DMS 273 treated with DMSO at 0.1 percent for 48 hours (cell line): Measurements from ENCODE around the gene SIL1.
A peak's percentile ranks its signal among the peaks of the same experiment; 100 is the strongest.
"Not testable (repeated sequence)": the region's sequence is repeated elsewhere in the genome, so short reads cannot be mapped to it uniquely, and the experiment has no call there.

Experiments
- DNase-seq: peaks from one replicate; lab custom pipeline; 2025; lab: John Stamatoyannopoulos, UW

The SIL1 gene

DNA sequence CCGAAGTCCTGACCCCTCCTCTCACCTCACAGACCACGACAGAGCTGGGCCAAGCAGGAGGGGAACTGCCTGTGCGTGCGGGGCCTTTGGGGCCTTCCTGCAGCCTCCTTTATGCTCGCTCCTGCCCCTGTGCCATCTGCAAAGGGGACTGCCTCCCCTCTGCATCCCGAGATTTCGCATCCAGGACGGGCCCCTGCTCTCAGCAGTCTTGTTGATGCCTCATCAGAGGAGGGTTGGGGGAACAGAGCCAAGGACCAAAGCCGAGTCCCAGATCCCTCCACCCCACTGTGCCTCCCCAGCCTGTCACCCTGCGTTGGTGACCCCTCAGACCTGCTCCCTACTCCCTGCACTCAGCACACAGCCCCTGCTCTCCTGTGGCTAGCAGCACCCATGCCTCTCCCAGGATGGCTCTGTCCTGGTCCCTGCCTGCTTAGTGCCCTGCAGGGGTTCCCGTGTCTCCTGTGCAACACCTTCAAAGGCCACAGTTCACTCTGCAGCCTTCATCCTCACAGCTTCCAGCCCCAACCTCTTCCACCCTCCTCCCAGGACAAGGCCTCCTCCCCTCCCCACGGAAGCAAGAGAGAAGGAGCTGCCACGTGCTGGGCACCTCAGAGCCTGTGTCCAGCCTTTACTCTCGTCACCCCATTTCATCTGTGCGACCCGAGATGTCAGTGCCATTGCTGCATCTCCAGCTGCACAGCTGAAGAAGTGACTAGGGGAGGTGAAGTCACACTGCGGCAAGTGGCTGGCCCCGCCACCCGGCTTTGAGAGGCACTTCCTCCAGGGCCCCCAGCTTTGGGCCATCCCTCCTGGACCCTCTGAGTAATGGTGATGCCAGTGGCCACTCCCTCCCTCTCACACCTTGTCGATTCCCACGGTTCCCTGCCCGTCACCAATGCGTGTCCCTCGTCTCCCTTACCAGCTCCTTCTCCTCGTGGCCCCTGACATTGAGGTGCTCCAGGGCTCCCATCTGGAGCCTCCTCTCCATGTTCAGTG lies 260.5 kb downstream of the SIL1 start:
- DNase-seq, result no peak

DNA sequence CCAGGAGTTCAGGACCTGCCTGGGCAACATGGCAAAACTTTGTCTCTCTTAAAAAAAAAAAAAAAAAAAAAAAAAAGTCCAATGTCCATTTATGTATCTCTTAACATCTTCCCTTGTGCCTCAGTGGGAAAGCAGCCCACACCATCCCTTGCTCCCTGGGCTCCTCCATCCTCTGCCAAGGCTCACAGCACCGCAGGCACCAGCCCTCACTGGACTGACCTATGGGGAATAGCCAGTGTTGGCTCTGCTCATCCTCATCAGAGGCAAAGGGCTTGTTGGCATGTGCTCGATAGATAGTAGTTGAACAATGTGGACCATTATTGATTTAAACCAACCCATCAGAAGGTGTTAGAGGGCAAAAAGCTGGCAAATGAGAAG lies 261.2 kb downstream of the SIL1 start:
- no peak for DNase-seq

DNA sequence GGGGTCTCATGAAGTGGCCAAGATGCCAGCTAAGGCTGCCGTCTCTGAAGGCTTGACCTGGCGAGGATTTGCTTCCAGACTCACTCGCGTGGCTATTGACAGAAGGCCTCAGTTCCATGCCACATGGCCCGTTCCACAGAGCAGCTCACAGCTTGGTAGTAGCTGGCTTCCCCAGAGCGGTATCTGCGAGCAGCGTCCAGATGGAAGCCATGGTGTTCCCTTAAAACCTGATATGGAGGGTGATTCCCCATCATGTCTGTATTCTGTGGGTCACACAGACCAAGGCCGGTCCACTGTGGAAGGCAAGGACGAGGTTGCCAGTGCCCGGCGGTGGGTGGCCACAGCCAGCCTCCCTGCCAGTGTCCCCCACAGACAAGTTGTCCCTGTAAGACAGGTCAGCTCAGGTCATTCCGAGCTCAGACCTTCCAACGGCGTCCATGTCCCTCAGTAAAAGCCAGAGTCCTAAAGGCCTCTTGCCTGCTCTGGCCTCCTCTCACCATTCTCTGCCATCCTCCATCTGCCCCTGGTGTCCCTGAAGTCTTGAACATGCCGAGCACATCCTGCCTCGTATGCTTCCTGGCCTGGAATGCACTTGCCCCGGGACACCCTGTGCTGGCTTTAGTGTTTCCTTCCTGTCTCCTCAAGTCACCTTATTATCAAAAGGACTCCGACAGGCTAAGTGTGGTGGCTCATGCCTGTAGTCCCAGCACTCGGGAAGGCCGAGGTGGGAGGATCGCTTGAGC lies 261.8 kb downstream of the SIL1 start:
- DNase-seq, result no peak

DNA sequence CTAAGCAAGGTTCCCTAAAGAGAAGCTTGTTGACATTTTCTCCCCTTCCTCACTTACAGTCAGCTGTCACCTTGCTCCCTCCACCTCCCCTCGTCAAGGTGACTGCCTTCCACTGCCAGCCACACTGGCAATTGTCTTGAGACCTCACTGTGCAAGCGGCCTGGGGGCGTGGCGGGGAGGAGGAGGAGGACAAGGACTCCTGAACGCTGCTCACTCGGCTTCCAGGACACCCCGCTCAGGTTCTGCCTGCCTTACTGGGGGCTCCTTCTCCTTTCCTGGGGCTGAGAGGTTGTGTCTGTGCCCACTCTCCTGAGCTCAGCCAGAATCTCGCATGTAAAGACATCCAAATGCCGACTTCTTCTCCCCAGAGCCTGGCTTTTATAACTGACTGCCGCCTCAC lies 262.7 kb downstream of the SIL1 start:
- no peak for DNase-seq

DNA sequence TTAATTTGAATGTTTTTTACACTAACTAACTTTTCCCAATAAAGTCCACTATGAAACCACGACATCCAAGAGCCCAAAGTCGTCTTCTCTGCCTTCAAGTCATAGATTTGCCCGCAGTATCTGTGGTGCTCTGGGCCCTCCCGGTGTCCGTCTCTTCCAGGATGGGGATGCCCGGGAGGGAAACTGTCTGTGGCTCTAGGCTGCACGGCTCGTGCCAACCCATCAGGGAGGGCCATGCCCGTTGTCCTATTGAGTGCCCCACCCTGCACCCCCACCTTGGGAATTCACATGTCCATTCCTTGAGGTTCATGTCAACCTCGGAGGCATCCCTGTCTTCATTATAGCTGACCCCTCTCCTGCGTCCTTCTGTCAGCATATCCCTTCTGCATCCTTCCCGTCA lies 263.2 kb downstream of the SIL1 start:
- DNase-seq, result no peak

DNA sequence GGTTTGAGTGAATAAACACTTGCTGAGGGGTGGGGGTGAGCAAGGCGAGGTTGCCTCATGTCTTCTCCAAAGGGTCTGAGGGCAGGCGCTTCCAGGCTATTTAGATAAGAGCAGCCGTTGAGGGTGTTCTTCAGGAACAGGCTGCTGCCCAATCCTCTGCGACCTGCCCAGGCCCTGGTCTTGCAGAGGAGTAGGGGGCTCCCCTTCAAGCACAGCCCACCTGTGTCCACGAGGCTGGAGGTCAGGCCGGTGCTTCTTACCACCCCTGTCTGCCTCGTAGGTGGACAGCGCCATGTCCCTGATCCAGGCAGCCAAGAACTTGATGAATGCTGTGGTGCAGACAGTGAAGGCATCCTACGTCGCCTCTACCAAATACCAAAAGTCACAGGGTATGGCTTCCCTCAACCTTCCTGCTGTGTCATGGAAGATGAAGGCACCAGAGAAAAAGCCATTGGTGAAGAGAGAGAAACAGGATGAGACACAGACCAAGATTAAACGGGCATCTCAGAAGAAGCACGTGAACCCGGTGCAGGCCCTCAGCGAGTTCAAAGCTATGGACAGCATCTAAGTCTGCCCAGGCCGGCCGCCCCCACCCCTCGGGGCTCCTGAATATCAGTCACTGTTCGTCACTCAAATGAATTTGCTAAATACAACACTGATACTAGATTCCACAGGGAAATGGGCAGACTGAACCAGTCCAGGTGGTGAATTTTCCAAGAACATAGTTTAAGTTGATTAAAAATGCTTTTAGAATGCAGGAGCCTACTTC lies 264.5 kb downstream of the SIL1 start:
- DNase-seq, result no peak

DNA sequence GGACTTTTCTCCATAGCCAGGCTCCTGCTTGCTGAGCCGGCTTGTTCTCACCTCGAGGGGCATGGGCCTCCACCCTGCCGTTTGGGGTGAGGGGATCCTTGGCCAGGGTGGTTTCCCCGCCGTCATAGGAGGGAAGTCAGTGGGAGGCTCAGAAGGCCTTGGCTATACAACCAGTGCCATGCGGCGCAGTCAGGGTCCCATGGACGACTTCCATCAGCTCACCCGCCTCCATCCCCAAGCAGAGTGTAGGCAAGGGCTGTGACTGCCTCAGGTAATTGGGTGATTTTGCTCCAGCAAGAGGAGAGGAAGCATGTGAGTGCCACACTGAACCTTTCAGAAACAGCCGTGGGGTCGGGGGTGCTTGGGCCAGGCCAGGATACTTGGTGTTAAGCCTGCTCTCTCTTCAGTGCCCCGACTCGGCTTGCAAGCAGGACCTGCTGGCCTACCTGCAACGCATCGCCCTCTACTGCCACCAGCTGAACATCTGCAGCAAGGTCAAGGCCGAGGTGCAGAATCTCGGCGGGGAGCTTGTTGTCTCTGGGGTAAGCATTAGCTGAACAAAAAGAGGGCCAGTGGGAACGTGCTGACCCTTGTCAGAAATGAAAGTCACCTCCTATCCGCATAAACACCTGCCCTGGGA lies 265.9 kb downstream of the SIL1 start:
- DNase-seq, result no peak

DNA sequence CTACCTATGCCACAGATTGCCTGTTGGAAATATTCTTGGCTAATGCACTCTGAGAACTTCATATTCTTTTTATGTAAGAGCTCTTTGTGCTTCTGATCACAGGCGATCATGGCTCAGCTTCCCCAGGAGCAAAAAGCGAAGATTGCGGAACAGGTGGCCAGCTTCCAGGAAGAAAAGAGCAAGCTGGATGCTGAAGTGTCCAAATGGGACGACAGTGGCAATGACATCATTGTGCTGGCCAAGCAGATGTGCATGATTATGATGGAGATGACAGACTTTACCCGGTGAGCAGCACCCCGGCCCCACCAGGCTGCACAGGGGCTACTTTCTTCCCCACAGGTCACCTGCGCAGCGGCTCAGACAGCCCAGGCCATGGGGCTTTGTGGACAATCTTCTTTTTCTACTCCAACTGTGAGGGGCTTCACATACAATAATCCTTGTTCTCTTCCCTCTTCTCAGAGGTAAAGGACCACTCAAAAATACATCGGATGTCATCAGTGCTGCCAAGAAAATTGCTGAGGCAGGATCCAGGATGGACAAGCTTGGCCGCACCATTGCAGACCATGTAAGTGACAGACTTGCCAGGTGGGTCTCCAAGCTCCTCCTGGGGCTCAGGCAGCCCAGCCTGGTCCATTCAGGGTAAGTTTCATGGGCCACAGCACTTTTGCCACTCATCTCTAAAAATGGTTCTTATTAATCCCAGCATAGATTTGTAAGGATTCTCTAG lies 267.6 kb downstream of the SIL1 start:
- no peak for DNase-seq

DNA sequence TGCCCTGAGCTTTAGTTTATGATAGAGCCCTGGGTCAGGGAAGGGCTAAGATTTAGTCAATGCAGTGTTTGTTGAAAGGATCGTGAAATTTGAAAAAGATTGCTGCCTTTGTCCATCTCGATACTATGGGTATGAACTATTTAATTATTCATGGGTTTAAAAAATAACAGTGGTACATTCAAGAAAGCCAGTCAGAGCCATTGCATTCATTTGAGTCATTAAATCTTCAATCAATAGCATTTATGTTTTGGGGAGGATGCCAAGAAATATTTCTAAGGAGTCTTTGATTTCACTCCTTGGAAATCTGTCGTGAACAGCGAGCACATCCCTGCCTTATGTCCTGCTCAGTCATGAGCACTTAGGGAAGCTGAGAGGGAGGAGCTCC lies 268.6 kb downstream of the SIL1 start:
- DNase-seq, result no peak

DNA sequence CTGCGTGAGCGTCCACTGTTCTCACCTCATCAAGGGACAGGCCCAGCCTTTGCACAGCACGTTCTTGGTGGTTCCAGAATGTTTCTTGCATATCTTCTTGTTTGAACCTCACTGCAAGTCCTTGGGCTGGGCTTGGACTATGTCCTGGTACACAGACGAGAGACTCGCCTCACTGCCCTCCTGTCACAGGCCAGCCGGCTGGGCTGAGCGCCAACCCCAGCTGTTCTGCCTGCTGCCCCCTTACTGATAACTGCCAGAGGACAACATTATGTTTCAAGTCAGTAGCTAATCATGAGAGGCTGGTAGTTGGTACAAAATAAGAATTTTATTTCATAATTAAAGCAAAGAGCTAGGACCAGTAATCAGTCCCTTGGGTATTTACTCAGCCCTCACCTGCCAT lies 270.2 kb downstream of the SIL1 start:
- peak; percentile 43 for DNase-seq

DNA sequence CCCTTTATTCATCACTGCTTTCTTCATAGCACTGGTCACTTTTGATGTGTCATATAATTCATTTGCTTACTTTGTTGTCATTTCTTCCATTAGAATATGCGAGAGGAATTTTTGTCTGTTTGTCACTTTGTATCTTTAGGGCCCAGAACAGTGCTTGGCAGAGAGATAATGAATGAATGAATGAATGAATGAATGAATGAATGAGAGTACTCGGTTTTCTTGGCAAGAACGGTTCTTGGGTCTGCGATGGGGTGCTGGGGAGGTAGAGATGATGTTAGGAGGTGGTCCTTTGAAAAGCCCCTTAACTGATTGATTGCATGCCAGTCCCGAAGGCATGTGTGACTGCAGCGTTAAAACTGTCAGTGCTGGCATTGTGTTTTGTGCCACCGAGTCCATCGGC lies 270.6 kb downstream of the SIL1 start:
- no peak for DNase-seq

DNA sequence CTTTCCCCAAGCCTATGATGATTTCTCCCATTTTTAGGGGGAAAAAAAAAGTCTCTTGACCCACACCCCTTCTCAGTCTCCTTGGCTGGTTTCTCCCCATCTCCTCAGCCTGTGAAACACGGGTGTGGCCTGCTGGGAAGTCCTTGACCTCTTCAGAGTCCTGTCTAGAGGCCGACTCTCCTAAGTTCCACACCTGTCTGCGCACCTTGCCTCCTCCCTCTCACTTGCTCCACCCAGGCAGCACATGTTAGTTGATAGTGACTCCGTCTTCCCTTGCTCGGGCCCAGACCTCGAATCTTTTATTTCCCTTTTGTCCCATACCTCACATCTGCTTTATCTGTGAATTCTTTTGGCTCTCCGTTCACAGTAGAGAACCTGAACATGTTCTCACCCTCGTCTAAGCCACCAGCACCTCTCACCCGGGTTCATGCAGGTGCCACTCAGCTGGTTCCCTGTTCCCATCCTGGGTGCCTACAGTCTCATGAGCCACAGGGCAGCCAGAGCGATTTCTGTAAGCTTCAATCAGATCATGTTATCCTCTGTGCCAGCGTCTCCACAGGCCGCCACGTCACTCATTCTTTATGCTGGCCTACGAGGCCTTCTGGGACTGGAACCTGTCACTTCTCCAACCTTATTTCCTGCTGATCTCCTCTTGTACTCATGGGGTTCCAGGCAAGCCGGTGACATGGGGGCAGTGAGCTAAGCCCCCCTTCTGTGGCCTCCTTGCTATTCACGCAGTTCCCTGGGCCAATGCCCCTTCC lies 271.3 kb downstream of the SIL1 start:
- no peak for DNase-seq

DNA sequence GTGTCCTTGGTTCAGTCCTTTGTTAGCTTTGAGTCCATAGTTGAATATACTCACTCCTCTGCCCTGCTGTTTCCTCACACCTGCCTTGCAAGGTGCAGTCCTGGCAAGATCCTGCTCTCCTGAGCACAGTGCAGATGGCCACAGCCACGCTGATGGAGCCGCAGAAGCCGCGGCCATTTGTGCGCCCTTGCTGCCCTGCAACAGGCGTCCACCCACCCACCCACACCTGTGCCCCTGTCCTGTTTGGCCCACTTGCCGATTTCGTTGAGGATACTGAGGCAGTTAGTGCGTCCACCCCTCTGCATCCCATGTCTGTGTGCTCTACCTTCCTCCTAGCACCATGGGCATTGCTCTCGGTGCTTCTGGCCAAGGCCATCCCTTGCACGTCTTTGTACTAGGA lies 271.9 kb downstream of the SIL1 start:
- no peak for DNase-seq

DNA sequence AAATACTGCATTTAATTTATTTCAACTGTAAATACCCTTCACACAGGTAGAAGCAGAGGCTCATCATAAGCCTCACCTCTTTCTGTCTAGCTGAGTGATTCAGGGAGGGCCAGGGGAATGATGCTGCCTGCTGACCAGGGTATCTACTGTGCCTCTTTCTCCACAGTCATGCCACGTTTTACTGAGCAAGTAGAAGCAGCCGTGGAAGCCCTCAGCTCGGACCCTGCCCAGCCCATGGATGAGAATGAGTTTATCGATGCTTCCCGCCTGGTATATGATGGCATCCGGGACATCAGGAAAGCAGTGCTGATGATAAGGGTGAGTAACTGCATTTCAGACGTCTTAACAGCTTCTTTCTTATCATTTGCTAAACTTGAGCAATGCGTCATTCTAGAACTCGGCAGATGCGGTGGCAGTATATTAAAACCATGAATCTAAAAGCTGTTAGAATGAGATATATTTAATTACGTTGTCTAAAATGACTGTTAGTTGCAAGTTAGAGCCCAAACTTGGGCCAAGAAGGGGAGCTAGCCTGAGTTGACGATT lies 273.0 kb downstream of the SIL1 start:
- DNase-seq, result no peak

DNA sequence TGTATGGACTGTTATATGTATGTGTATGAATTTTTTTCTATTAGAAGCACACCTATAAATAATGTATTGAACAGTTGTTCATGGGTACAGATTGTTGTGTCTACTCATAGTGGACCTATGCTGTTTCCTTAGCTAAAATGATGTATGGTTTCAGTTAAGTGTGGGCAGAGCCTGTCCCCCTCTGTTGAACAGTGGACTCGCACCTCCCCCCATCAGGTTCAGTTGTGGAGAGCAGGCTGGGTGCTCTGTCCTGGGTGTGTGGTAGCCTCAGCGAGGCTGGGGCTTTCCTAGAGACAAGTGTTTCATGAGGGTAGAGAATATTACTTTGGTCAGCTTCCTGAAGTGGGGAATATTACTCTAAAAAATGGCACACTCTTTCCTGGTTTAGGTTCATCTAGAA lies 275.7 kb downstream of the SIL1 start:
- DNase-seq, result no peak

DNA sequence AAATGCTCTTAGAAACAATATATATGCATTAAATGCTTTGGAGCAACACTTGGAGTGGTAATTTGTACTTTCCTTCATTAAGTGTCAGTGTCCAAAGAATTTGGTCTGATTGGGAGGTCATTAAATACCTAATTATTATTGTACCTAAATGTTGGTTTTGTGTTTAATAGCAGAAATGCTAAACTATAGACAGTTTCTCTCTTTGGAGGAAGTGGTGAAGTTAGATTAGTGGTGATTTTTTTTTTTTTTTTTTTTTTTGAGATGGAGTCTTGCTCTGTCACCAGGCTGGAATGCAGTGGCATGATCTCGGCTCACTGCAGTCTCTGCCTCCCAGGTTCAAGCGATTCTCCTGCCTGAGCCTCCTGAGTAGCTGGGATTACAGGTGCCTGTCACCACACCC lies 276.8 kb downstream of the SIL1 start:
- DNase-seq, result not testable (repeated sequence)

DNA sequence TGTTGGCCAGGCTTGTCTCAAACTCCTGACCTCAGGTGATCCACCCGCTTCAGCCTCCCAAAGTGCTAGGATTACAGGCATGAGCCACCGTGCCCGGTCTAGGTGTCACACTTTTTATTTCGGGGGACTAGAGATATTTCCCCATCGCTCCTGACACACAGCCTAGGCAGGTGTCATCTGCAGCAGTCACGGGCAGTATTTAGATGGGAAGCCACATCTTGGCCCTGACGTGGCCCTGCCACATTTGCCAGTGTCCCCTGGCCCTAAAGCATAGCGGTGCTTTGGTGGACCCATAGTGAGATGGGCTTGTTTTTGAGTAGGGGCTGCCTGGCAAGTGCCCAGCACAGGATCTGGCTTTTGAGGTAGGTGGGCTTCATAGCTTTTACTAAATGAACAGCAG lies 278.0 kb downstream of the SIL1 start:
- no peak for DNase-seq

DNA sequence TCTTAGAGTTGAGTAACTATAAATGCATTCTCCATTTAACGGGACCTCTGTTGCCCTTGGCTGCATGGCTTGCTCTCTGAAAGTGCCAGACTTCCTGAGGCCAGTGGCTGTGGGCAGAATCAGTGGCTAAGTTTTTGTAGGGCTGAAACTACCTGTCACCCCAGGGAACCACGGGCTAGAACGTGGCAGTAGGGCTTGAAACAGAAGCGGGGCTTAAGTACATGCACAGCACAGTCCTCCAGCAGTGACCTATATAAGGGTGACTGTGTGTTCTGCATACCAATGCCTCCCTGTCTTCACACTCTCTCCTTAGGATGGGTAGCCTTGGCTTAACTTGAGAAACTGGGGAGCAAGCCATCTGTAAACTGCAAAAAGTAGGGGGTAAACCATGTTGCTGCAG lies 279.5 kb downstream of the SIL1 start:
- no peak for DNase-seq

DNA sequence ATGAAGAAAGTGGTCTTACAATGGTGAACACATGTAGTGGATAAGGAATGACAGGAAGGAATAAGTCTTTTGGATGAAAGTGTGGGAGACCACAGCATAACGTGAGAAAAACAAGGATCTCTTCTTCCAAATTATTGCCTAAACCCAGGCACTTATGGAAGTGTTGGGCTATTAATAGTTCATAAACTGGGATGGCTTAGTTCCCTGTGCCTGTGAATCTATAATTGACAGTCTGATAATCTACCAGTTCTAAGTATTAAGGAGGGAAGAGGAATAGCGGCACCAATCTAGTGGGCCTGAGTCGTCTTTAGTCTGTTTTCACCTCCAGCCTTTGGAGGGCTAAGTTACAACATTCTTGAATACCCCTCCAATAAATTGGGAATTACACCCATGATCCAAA lies 283.8 kb downstream of the SIL1 start:
- no peak for DNase-seq

DNA sequence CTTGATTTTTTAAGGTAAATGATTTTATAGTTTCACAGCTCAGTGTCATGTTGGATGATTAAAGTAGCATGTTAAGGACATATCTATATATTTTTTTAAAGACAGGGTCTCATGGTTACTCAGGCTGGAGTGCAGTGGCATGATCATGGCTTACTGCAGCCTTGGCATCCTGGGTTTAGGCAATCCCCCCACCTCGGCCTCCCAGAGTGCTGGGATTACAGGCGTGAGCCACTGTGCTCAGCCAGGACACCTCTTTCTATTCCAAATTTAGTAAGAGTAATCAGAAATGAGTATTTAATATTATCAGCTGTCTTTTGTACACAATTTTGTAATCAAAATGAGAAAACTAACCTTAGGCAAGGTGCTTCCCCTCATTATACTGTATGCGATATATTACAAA lies 284.4 kb downstream of the SIL1 start:
- DNase-seq, result no peak
